OCI-LY3 (cell line): ENCODE results near the gene NOL11.

Experiments
- CTCF ChIP-seq: fragments of 200-600, 300-600 bp; sonication (generic); IDR thresholded peaks from 2 replicates; pipeline ENCODE4 v1.5.1; 2014; ENCODE audit warnings: antibody characterized with exemption, low read length, low read depth
- EZH2phosphoT487 ChIP-seq: fragments of 200-600 bp; shearing (Covaris generic); IDR thresholded peaks from 2 replicates; pipeline ENCODE4 v1.6.1; 2018; ENCODE audit warnings: antibody characterized with exemption, mixed run types, low read depth

GRCh38 chr17:67693811-67694210, 23.9 kb upstream of the NOL11 start:
- TF ChIP-seq CTCF (no peak), EZH2phosphoT487 (no peak)
